B cell (primary cell): Measurements from ENCODE around the gene MNAT1. TPM values are rescaled to one million over a fixed set of nuclear protein-coding genes. Genes with fewer than 3 reads are reported as not detected.

ENCODE experiments used
- ATAC-seq: fragments of 200-7000 bp; cut with Tn5 transposase; one replicate; pipeline ENCODE4 v1.10.0; 2021; ENCODE audit warnings: low read depth, mild to moderate bottlenecking, moderate number of reproducible peaks, moderate library complexity
- CTCF ChIA-PET: fragments of 350-600 bp; sonication (Branson Sonifier 250); formaldehyde crosslinking; loops from one replicate; lab custom pipeline; 2021; ENCODE audit warnings: antibody characterized with exemption, inconsistent platforms; lab: Charles Lee
- POLR2A ChIA-PET: fragments of 350-600 bp; sonication (Branson Sonifier 250); formaldehyde crosslinking; loops from one replicate; lab custom pipeline; 2021; ENCODE audit warnings: antibody characterized with exemption; lab: Charles Lee
- DNase-seq: peaks from one replicate; pipeline ENCODE4 v3.0.0; 2013
- H2AFZ ChIP-seq: 2 replicates; pipeline ENCODE4 v1.6.1; 2012; ENCODE audit warnings: mild to moderate bottlenecking, low read depth, low read length; ENCODE audit not compliant: insufficient read depth, poor library complexity, severe bottlenecking
- H3K27ac ChIP-seq, 2 donors: 1 replicate in 1 of 2; 2 replicates in 1 of 2; pipeline ENCODE4 v1.5.1; 2012 to 2013; ENCODE audit warnings: low read length in 2 of 2, mild to moderate bottlenecking in 2 of 2, moderate library complexity in 1 of 2
- H3K27me3 ChIP-seq, 4 experiments: fragments of 200-600 bp in 1 of 4; sonication (generic) in 1 of 4; replicated peaks in 1 of 4; 1 replicate in 2 of 4; 2 replicates in 2 of 4; pipeline versions ENCODE4 v1.6.1 to v1.7.0; 2013 to 2016; ENCODE audit warnings: low read length in 3 of 4, mild to moderate bottlenecking in 2 of 4, mixed read lengths in 1 of 4, moderate library complexity in 1 of 4; ENCODE audit not compliant: insufficient read depth in 4 of 4, control insufficient read depth in 3 of 4; ENCODE audit errors: control extremely low read depth in 1 of 4
- H3K36me3 ChIP-seq, 2 experiments: replicated peaks in 1 of 2; 1 replicate in 1 of 2; 2 replicates in 1 of 2; pipeline versions ENCODE4 v1.6.1 to v1.7.1; 2013; ENCODE audit warnings: low read length in 1 of 2; ENCODE audit not compliant: insufficient read depth in 2 of 2, control insufficient read depth in 1 of 2; ENCODE audit errors: control extremely low read depth in 1 of 2, extremely low read depth in 1 of 2
- H3K4me1 ChIP-seq, 2 donors: fragments of 200-600 bp in 1 of 2; sonication (generic) in 1 of 2; 1 replicate in 1 of 2; 2 replicates in 1 of 2; pipeline versions ENCODE4 v1.5.1 to v1.6.1; 2013 to 2017; ENCODE audit warnings: low read length in 2 of 2; ENCODE audit not compliant: control insufficient read depth in 2 of 2, insufficient read depth in 2 of 2
- H3K4me2 ChIP-seq: replicated peaks from 2 replicates; pipeline ENCODE3; 2012; ENCODE audit warnings: mild to moderate bottlenecking, low read depth, low read length; ENCODE audit not compliant: poor library complexity, severe bottlenecking
- H3K4me3 ChIP-seq, 5 experiments: fragments of 200-600 bp in 1 of 5; sonication (generic) in 1 of 5; 1 replicate in 3 of 5; 2 replicates in 2 of 5; pipeline versions ENCODE4 v1.5.1 to v1.7.0; 2011 to 2016; ENCODE audit warnings: low read length in 4 of 5, mild to moderate bottlenecking in 4 of 5, low read depth in 2 of 5, control low read depth in 1 of 5, moderate library complexity in 1 of 5; ENCODE audit not compliant: insufficient read depth in 1 of 5; ENCODE audit errors: control extremely low read depth in 1 of 5, extremely low read depth in 1 of 5
- H3K79me2 ChIP-seq: fragments of 200-600 bp; sonication (generic); one replicate; pipeline ENCODE4 v1.6.0; 2016; ENCODE audit warnings: low read length; ENCODE audit not compliant: control insufficient read depth, insufficient read depth
- H3K9ac ChIP-seq: fragments of 200-600 bp; sonication (generic); 2 replicates; pipeline ENCODE4 v1.6.1; 2017; ENCODE audit warnings: mild to moderate bottlenecking, low read length, moderate library complexity
- H3K9me3 ChIP-seq, 3 donors: one replicate each; pipeline versions ENCODE4 v1.6.1 to v1.7.1; 2013; ENCODE audit warnings: low read length in 2 of 3; ENCODE audit not compliant: control insufficient read depth in 2 of 3, insufficient read depth in 1 of 3; ENCODE audit errors: control extremely low read depth in 1 of 3
- H4K20me1 ChIP-seq: 2 replicates; pipeline ENCODE4 v1.6.0; 2012; ENCODE audit warnings: mild to moderate bottlenecking, low read length; ENCODE audit not compliant: insufficient read depth, control insufficient read depth, poor library complexity, severe bottlenecking
- H3K27ac Mint-ChIP-seq: one replicate; pipeline ENCODE4 v1.8.0; 2021; ENCODE audit warnings: mixed read lengths
- H3K27me3 Mint-ChIP-seq: one replicate; pipeline ENCODE4 v1.8.0; 2021; ENCODE audit warnings: mixed read lengths
- H3K4me1 Mint-ChIP-seq: one replicate; pipeline ENCODE4 v1.8.0; 2021; ENCODE audit warnings: mixed read lengths
- H3K4me3 Mint-ChIP-seq: one replicate; pipeline ENCODE4 v1.8.0; 2021; ENCODE audit warnings: mixed read lengths
- H3K9me3 Mint-ChIP-seq: one replicate; pipeline ENCODE4 v1.8.0; 2022; ENCODE audit warnings: mixed read lengths; ENCODE audit not compliant: insufficient read depth
- EZH2 ChIP-seq: IDR thresholded peaks from 2 replicates; pipeline ENCODE4 v1.6.1; 2012; ENCODE audit warnings: borderline replicate concordance, low read depth, mild to moderate bottlenecking, moderate library complexity, low read length; ENCODE audit not compliant: insufficient read depth, poor library complexity, severe bottlenecking
- WGBS: methylation state at CpG from one replicate; pipeline ENCODE4 v1.1.5; 2013; ENCODE audit warnings: missing lambda C conversion rate; ENCODE audit not compliant: insufficient coverage; 5-methylcytosine and 5-hydroxymethylcytosine counted together
- intact Hi-C: fragments of 100-400 bp; cut with micrococcal nuclease; formaldehyde crosslinking; loops from one replicate; pipeline ENCODE4 v1.10.0; 2022
- polyA plus RNA-seq: library from polyadenylated mRNA; depleted of rRNA; stranded (reverse); fragments of >200 nt; gene quantifications from 2 replicates; pipeline ENCODE4 v1.2.3, GENCODE V29; 2012
- total RNA-seq, 2 donors: library from RNA; stranded (reverse); fragments of 120-200 nt in 1 of 2; gene quantifications; 1 replicate in 1 of 2; 2 replicates in 1 of 2; pipeline versions ENCODE4 v1.2.3 to v1.2.4, GENCODE V29; 2013 to 2022
- TF ChIP-seq, protein P1 (sequence below): fragments of 200-600 bp; IDR thresholded peaks from one replicate; pipeline ENCODE4 v1.8.0; 2022; ENCODE audit warnings: antibody characterized with exemption, mild to moderate bottlenecking

The MNAT1 gene
- total and polyA plus RNA-seq, 2 donors (not counting 1 experiment from before 2014, with no cell fraction given) = 15.2 to 28.2 TPM

DNA sequence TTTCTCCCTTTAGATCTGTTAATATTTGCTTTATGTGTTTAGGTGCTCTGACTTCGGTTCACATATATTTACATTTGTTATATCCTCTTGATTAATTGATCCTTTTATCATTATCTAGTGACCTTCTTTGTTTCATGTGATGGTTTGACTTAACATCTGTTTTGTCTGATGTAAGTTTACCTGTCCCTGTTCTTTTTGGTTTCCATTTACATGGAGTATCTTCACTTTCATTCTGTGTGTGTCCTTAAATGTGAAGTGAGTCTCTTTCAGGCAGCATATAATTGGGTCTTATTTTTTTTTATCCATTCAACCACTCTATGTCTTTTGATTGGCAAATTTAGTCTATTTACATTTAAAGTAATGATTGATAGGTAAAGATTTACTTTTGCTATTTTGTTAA, 222.1 kb downstream of the MNAT1 start:
- Histone ChIP-seq H4K20me1 (no peaks in the 10 kb centered on the region), H3K79me2 (peaks cover 2% of the 10 kb centered on the region), H3K4me2 (no peak overlapping the region), H3K4me3 (no peak overlapping the region), H3K36me3 (peaks cover 0 to 4% of the 10 kb centered on the region in 2 experiments), H2AFZ (no peak overlapping the region), H3K9me3 (peaks cover 7 to 31% (median 22%) of the 10 kb centered on the region in 3 donors), H3K9ac (no peak overlapping the region), H3K27ac (no peak overlapping the region), H3K27me3 (no peaks in the 10 kb centered on the region), H3K4me1 (no peaks in the 10 kb centered on the region)
- Mint-ChIP-seq H3K27ac (no peak overlapping the region), H3K9me3 (peaks cover 29% of the 10 kb centered on the region), H3K27me3 (no peaks in the 10 kb centered on the region), H3K4me3 (no peak overlapping the region), H3K4me1 (no peaks in the 10 kb centered on the region)
- DNase-seq = no peak
- intact Hi-C loops = no loop called here
- CTCF ChIA-PET = no interaction called here
- TF ChIP-seq, protein P1, sequence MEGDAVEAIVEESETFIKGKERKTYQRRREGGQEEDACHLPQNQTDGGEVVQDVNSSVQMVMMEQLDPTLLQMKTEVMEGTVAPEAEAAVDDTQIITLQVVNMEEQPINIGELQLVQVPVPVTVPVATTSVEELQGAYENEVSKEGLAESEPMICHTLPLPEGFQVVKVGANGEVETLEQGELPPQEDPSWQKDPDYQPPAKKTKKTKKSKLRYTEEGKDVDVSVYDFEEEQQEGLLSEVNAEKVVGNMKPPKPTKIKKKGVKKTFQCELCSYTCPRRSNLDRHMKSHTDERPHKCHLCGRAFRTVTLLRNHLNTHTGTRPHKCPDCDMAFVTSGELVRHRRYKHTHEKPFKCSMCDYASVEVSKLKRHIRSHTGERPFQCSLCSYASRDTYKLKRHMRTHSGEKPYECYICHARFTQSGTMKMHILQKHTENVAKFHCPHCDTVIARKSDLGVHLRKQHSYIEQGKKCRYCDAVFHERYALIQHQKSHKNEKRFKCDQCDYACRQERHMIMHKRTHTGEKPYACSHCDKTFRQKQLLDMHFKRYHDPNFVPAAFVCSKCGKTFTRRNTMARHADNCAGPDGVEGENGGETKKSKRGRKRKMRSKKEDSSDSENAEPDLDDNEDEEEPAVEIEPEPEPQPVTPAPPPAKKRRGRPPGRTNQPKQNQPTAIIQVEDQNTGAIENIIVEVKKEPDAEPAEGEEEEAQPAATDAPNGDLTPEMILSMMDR = no peak
- no peak for TF ChIP-seq EZH2
- no peak for ATAC-seq
- WGBS = no CpG with 5 or more reads among the region's 1 CpG
- POLR2A ChIA-PET = no interaction called here

DNA sequence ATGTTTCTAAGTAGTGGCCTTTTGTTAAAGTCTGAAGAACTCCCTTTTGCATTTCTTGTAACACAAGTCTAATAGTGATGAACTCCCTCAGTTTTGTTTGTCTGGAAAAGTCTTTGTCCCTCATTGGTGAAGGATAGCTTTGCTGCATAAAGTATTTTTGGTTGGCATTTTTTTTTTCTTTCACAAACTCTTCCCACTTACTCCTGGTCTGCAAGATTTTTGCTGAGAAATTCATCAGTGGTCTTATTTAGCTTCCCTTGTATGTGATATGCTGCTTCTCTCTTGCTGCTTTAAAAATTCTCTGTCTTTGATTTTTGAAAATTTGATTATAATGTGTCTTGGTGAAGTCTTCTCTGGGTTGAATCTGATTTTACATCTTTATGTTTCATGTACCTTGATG, 223.6 kb downstream of the MNAT1 start:
- Histone ChIP-seq H3K4me3 (no peak overlapping the region), H3K79me2 (peaks cover 2% of the 10 kb centered on the region), H3K36me3 (no peaks in the 10 kb centered on the region), H4K20me1 (no peaks in the 10 kb centered on the region), H3K27me3 (no peaks in the 10 kb centered on the region), H3K9ac (no peak overlapping the region), H3K4me2 (no peak overlapping the region), H3K4me1 (no peaks in the 10 kb centered on the region), H3K9me3 (peaks cover 7 to 31% (median 22%) of the 10 kb centered on the region in 3 donors), H2AFZ (no peak overlapping the region), H3K27ac (no peak overlapping the region)
- no peaks in the 10 kb centered on the region for H3K4me1 Mint-ChIP-seq
- no peak for TF ChIP-seq EZH2
- TF ChIP-seq, protein P1 = no peak
- CTCF ChIA-PET = no interaction called here
- POLR2A ChIA-PET = no interaction called here
- no peaks in the 10 kb centered on the region for H3K27me3 Mint-ChIP-seq
- DNase-seq (no peak), ATAC-seq (no peak)
- intact Hi-C loops = no loop called here
- no peak overlapping the region for H3K4me3 Mint-ChIP-seq
- peaks cover 29% of the 10 kb centered on the region for H3K9me3 Mint-ChIP-seq
- no peak overlapping the region for H3K27ac Mint-ChIP-seq
